COLO668 (cell line): Measurements from ENCODE around the gene DNAJC5.
A peak's percentile ranks its signal among the peaks of the same experiment; 100 is the strongest.

ENCODE experiments used
- DNase-seq: peaks from one replicate; lab custom pipeline; 2025; ENCODE audit not compliant: unreplicated experiment; lab: John Stamatoyannopoulos, UW

Gene DNAJC5

GRCh38 chr20:63979229-63979556, 84.3 kb downstream of the DNAJC5 start:
- no peak for DNase-seq

- DNase-seq, result peak; percentile 90
These were observed 84.8 kb downstream of the DNAJC5 start, which contains the start of gene SAMD10 for GRCh38 chr20:63979557-63980316. Gene SAMD10, minus strand, starts transcription at chr20:63979642. Its CDS starts 175 bp downstream, at chr20:63979467.

- no peak for DNase-seq
These were observed 85.4 kb downstream of the DNAJC5 start for GRCh38 chr20:63980317-63980805.

- peak; percentile 99 for DNase-seq
These were observed 86.1 kb downstream of the DNAJC5 start, which contains the start of gene PRPF6 for GRCh38 chr20:63980806-63981728. Gene PRPF6, plus strand, starts transcription at chr20:63981132. Its CDS starts 114 bp downstream, at chr20:63981246.

GRCh38 chr20:63982937-63983336, 88.0 kb downstream of the DNAJC5 start:
- no peak for DNase-seq
